DND-41 (cell line): ENCODE data around the gene GINS2.

ENCODE experiments used
- CTCF ChIP-seq: IDR thresholded peaks from 2 replicates; pipeline ENCODE4 v1.5.1; 2012; ENCODE audit warnings: borderline replicate concordance, low read length, moderate library complexity, mild to moderate bottlenecking; ENCODE audit not compliant: poor library complexity, severe bottlenecking; ENCODE audit errors: extremely low read depth
- EZH2 ChIP-seq: IDR thresholded peaks from 3 replicates; pipeline ENCODE4 v1.6.1; 2012; ENCODE audit warnings: borderline replicate concordance, low read depth, mild to moderate bottlenecking, moderate library complexity, low read length, inconsistent platforms; ENCODE audit not compliant: severe bottlenecking

- TF ChIP-seq CTCF (no peak), EZH2 (no peak)
Measured at GRCh38 chr16:85724936-85725335, 36.2 kb upstream of the GINS2 start.
